CD4-positive, alpha-beta T cell treated with Interferon alpha-2 for 1 hour (primary cell): ENCODE results near the gene RYR2.

Experiments used
- DNase-seq, 2 donors: peaks; one replicate each; pipeline ENCODE4 v3.0.0-alpha.2; 2020 to 2022

The RYR2 gene

GRCh38 chr1:237878406-237878805 lies 836.4 kb downstream of the RYR2 start:
- no peak for DNase-seq

DNA sequence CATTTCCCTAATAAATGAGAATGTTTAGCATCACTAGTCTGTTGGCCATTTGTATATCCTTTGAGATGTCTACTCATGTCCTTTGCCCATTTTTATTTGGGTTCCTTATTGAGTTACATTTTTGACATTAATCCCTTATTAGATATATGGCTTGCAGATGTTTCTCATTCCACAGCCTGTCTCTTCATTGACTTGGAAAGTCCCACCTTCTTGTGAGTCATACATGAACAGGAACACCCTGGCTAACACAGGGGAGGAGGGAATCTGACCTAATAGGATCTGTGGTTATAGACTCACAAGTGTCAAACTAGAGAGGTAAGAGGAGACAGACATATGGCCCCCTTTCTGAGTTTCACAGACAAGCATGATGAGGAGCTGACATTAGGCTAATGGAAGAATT lies 837.2 kb downstream of the RYR2 start:
- DNase-seq = no peak
